ENCODE measurements around the gene FGGY.

DNA sequence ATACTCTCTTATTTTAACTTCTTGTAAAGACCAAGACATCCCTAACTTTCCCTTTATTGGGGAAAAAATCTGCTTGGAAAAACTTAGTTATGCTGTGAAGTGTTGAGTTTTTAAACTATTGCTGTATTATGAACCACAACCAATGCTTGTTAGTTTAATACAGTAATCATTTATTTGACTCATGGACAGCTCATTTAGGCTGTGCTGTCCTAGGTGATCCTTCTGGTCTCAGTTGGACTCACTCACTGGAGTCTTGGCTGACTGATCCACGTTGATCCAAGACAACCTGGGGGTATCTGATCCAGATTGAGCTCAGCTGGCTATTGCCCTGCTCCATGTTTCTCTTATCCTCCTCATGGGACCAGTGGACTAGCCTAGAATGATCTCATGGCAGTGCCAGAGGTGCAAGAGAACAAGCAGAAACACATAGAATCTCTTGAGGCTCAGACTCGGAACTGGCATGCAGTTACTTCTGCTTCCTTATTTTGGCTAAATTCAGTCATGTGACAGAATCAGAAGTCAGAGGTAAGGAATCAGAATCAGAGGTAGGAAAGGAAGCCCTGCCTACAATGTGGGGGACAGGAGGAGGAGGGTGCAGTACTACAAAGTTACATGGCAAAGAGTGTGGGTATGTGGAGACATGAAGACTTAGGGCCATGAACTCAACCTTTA is 156.5 kb downstream of the FGGY start:
- no peak for TF ChIP-seq SP1 (CRISPR knock-in tag; conservative IDR thresholded peaks at IDR 0.05)
- TF ChIP-seq, protein P1, sequence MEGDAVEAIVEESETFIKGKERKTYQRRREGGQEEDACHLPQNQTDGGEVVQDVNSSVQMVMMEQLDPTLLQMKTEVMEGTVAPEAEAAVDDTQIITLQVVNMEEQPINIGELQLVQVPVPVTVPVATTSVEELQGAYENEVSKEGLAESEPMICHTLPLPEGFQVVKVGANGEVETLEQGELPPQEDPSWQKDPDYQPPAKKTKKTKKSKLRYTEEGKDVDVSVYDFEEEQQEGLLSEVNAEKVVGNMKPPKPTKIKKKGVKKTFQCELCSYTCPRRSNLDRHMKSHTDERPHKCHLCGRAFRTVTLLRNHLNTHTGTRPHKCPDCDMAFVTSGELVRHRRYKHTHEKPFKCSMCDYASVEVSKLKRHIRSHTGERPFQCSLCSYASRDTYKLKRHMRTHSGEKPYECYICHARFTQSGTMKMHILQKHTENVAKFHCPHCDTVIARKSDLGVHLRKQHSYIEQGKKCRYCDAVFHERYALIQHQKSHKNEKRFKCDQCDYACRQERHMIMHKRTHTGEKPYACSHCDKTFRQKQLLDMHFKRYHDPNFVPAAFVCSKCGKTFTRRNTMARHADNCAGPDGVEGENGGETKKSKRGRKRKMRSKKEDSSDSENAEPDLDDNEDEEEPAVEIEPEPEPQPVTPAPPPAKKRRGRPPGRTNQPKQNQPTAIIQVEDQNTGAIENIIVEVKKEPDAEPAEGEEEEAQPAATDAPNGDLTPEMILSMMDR (IDR thresholded peaks at IDR 0.05): no peak
- no peak for TF ChIP-seq USF1 (CRISPR knock-in tag; IDR thresholded peaks at IDR 0.05)
- TF ChIP-seq ETV6 (CRISPR knock-in tag; IDR thresholded peaks at IDR 0.05): no peak
- TF ChIP-seq, protein P2, sequence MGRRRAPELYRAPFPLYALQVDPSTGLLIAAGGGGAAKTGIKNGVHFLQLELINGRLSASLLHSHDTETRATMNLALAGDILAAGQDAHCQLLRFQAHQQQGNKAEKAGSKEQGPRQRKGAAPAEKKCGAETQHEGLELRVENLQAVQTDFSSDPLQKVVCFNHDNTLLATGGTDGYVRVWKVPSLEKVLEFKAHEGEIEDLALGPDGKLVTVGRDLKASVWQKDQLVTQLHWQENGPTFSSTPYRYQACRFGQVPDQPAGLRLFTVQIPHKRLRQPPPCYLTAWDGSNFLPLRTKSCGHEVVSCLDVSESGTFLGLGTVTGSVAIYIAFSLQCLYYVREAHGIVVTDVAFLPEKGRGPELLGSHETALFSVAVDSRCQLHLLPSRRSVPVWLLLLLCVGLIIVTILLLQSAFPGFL (CRISPR knock-in tag; IDR thresholded peaks at IDR 0.05; ENCODE audit: borderline replicate concordance): no peak
- TF ChIP-seq, protein P3, sequence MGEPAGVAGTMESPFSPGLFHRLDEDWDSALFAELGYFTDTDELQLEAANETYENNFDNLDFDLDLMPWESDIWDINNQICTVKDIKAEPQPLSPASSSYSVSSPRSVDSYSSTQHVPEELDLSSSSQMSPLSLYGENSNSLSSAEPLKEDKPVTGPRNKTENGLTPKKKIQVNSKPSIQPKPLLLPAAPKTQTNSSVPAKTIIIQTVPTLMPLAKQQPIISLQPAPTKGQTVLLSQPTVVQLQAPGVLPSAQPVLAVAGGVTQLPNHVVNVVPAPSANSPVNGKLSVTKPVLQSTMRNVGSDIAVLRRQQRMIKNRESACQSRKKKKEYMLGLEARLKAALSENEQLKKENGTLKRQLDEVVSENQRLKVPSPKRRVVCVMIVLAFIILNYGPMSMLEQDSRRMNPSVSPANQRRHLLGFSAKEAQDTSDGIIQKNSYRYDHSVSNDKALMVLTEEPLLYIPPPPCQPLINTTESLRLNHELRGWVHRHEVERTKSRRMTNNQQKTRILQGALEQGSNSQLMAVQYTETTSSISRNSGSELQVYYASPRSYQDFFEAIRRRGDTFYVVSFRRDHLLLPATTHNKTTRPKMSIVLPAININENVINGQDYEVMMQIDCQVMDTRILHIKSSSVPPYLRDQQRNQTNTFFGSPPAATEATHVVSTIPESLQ (CRISPR knock-in tag; IDR thresholded peaks at IDR 0.05): no peak
- TF ChIP-seq CREB1 (CRISPR knock-in tag; IDR thresholded peaks at IDR 0.05): no peak
- no peak for TF ChIP-seq NFYB (CRISPR knock-in tag; conservative IDR thresholded peaks at IDR 0.05; ENCODE audit: low read depth)
- no peak for TF ChIP-seq MAX (CRISPR knock-in tag; IDR thresholded peaks at IDR 0.05)
- TF ChIP-seq, protein P4, sequence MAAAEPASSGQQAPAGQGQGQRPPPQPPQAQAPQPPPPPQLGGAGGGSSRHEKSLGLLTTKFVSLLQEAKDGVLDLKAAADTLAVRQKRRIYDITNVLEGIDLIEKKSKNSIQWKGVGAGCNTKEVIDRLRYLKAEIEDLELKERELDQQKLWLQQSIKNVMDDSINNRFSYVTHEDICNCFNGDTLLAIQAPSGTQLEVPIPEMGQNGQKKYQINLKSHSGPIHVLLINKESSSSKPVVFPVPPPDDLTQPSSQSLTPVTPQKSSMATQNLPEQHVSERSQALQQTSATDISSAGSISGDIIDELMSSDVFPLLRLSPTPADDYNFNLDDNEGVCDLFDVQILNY (CRISPR knock-in tag; IDR thresholded peaks at IDR 0.05): no peak
- TF ChIP-seq IRF1 (CRISPR knock-in tag; IDR thresholded peaks at IDR 0.05): no peak
- TF ChIP-seq IRF2 (CRISPR knock-in tag; IDR thresholded peaks at IDR 0.05; ENCODE audit: borderline replicate concordance, low read depth): no peak
- TF ChIP-seq, protein P5, sequence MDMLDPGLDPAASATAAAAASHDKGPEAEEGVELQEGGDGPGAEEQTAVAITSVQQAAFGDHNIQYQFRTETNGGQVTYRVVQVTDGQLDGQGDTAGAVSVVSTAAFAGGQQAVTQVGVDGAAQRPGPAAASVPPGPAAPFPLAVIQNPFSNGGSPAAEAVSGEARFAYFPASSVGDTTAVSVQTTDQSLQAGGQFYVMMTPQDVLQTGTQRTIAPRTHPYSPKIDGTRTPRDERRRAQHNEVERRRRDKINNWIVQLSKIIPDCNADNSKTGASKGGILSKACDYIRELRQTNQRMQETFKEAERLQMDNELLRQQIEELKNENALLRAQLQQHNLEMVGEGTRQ (CRISPR knock-in tag; IDR thresholded peaks at IDR 0.05): no peak
- TF ChIP-seq SMAD4 (CRISPR knock-in tag; IDR thresholded peaks at IDR 0.05): no peak

All from WTC11 (cell line).